ENCODE data around the gene PLA2G2F. TPM values are rescaled to one million over a fixed set of nuclear protein-coding genes. Genes with fewer than 3 reads are reported as not detected.

The PLA2G2F gene
- total and polyA plus RNA-seq, 9 of the 15 experiments (the other 6 are each of a cell fraction or from before 2014, with no cell fraction given) = not detected

- H3K4me3 ChIP-seq = no peak overlapping the region
- H3K9me3 ChIP-seq (replicated peaks; ENCODE audit: control insufficient read depth, insufficient read depth, low read depth, low read length) = no peaks in the 10 kb centered on the region
- DNase-seq (ENCODE audit: extremely low read depth in 1 of 4, low spot score in 3 of 4) (no peak), FAIRE-seq (no peak), ATAC-seq (no peak)
- intact Hi-C loops (cut with micrococcal nuclease) = no loop called here
- no peaks in the 10 kb centered on the region for H3K9me1 ChIP-seq (ENCODE audit: control insufficient read depth, insufficient read depth, low read length)
- in situ Hi-C loops (cut with MboI) = no loop called here
- H2AFZ ChIP-seq (ENCODE audit: low read depth, low read length) = no peak overlapping the region
- H3K4me2 ChIP-seq (ENCODE audit: insufficient read depth, low read length) = no peak overlapping the region
- no TSS peak for BruUV-seq (replicated peaks)
- no peak overlapping the region for H3K27ac ChIP-seq (ENCODE audit: extremely low read depth, low read depth, low read length)
- TF ChIP-seq ZNF121 (CRISPR knock-in tag; conservative IDR thresholded peaks at IDR 0.05) (peak; percentile 70), USF1 (CRISPR knock-in tag; IDR thresholded peaks at IDR 0.05) (no peak), TRIM28 (IDR thresholded peaks at IDR 0.05) (no peak)
- no peak overlapping the region for H3K9ac ChIP-seq (ENCODE audit: insufficient read depth in 1 of 2, low read depth in 2 of 2, low read length in 2 of 2)
- WGBS (ENCODE audit: insufficient coverage, low coverage, missing lambda C conversion rate) = 4% methylated on average over 5 of the region's 5 CpGs
- CTCF ChIA-PET (ENCODE audit: low intra/inter-chr PET ratio) = no interaction called here
- no peaks in the 10 kb centered on the region for H3K36me3 ChIP-seq (ENCODE audit: control insufficient read depth, insufficient read depth, low read length)
- peaks cover 24 to 66% of the 10 kb centered on the region in 2 experiments for H3K27me3 ChIP-seq (ENCODE audit: control insufficient read depth in 2 of 2, insufficient read depth in 2 of 2, low read length in 2 of 2)
- H4K20me1 ChIP-seq (replicated peaks; ENCODE audit: control insufficient read depth, insufficient read depth, low read length) = peaks cover 6% of the 10 kb centered on the region; the same call in 1 of the 2 replicates
- no peaks in the 10 kb centered on the region; a peak in 1 of 5 replicates for H3K4me1 ChIP-seq (replicated peaks in 1 of 2; ENCODE audit: control insufficient read depth in 2 of 2, insufficient read depth in 2 of 2, low read length in 2 of 2)
- POLR2A ChIA-PET = no interaction called here
- no peaks in the 10 kb centered on the region for H3K79me2 ChIP-seq (ENCODE audit: control insufficient read depth, insufficient read depth, low read length)
Measured at GRCh38 chr1:20111452-20111851, 27.7 kb upstream of the PLA2G2F start.

- H3K4me3 ChIP-seq = no peak overlapping the region
- BruUV-seq (replicated peaks) = no TSS peak
- ATAC-seq (no peak), DNase-seq (ENCODE audit: extremely low read depth in 1 of 4, low spot score in 3 of 4) (no peak), FAIRE-seq (no peak)
- peaks cover 24 to 68% of the 10 kb centered on the region in 2 experiments for H3K27me3 ChIP-seq (ENCODE audit: control insufficient read depth in 2 of 2, insufficient read depth in 2 of 2, low read length in 2 of 2)
- in situ Hi-C loops (cut with MboI) (no loop called here), intact Hi-C loops (cut with micrococcal nuclease) (no loop called here)
- H3K27ac ChIP-seq (ENCODE audit: extremely low read depth, low read depth, low read length) = no peak overlapping the region
- no peaks in the 10 kb centered on the region for H3K36me3 ChIP-seq (ENCODE audit: control insufficient read depth, insufficient read depth, low read length)
- ChIA-PET POLR2A (interaction anchor here (0.6 to 0.7 kb wide), 2 partner anchors 8 to 192 kb away, joined by 3 read pairs; no protein-coding TSS in a partner anchor), CTCF (ENCODE audit: low intra/inter-chr PET ratio) (no interaction called here)
- H4K20me1 ChIP-seq (replicated peaks; ENCODE audit: control insufficient read depth, insufficient read depth, low read length) = peaks cover 6% of the 10 kb centered on the region; the same call in 1 of the 2 replicates
- no peaks in the 10 kb centered on the region for H3K79me2 ChIP-seq (ENCODE audit: control insufficient read depth, insufficient read depth, low read length)
- no peaks in the 10 kb centered on the region; a peak in 1 of 5 replicates for H3K4me1 ChIP-seq (replicated peaks in 1 of 2; ENCODE audit: control insufficient read depth in 2 of 2, insufficient read depth in 2 of 2, low read length in 2 of 2)
- 3% methylated on average over 3 of the region's 3 CpGs for WGBS (ENCODE audit: insufficient coverage, low coverage, missing lambda C conversion rate)
- H3K9ac ChIP-seq (ENCODE audit: insufficient read depth in 1 of 2, low read depth in 2 of 2, low read length in 2 of 2) = no peak overlapping the region
- no peak overlapping the region for H2AFZ ChIP-seq (ENCODE audit: low read depth, low read length)
- no peaks in the 10 kb centered on the region for H3K9me3 ChIP-seq (replicated peaks; ENCODE audit: control insufficient read depth, insufficient read depth, low read depth, low read length)
- no peak overlapping the region for H3K4me2 ChIP-seq (ENCODE audit: insufficient read depth, low read length)
- no peaks in the 10 kb centered on the region for H3K9me1 ChIP-seq (ENCODE audit: control insufficient read depth, insufficient read depth, low read length)
- TF ChIP-seq PATZ1 (CRISPR knock-in tag; IDR thresholded peaks at IDR 0.05; ENCODE audit: borderline replicate concordance) = no peak
- TF ChIP-seq ZNF253 (CRISPR knock-in tag; conservative IDR thresholded peaks at IDR 0.05) = no peak
- no peak for TF ChIP-seq HDAC3 (IDR thresholded peaks at IDR 0.05; ENCODE audit: borderline replicate concordance, partially characterized antibody)
- no peak for TF ChIP-seq ZNF232 (CRISPR knock-in tag; IDR thresholded peaks at IDR 0.05)
- TF ChIP-seq MBD1 (CRISPR knock-in tag; IDR thresholded peaks at IDR 0.05) = no peak
Measured at GRCh38 chr1:20112279-20113000, 26.7 kb upstream of the PLA2G2F start.

All from K562 (cell line).